Adipocyte (in vitro differentiated cells): ENCODE measurements around the gene DCLRE1C.
"Not testable (repeated sequence)": the region's sequence is repeated elsewhere in the genome, so short reads cannot be mapped to it uniquely, and the experiment has no call there.

Source experiments
- DNase-seq: peaks from one replicate; pipeline ENCODE4 v3.0.0-alpha.2; 2015; ENCODE audit warnings: low read depth
- H3K27me3 ChIP-seq: replicated peaks from 2 replicates; pipeline ENCODE4 v1.7.0; 2013; ENCODE audit warnings: mild to moderate bottlenecking, low read length, moderate library complexity; ENCODE audit not compliant: control insufficient read depth, insufficient read depth
- H3K36me3 ChIP-seq: 2 replicates; pipeline ENCODE4 v1.7.0; 2013; ENCODE audit warnings: low read length, mild to moderate bottlenecking, moderate library complexity; ENCODE audit not compliant: control insufficient read depth, insufficient read depth, severe bottlenecking
- H3K4me1 ChIP-seq: 2 replicates; pipeline ENCODE4 v1.7.0; 2013; ENCODE audit warnings: mild to moderate bottlenecking, low read length, moderate library complexity; ENCODE audit not compliant: control insufficient read depth, insufficient read depth
- H3K4me3 ChIP-seq: 2 replicates; pipeline ENCODE4 v1.7.0; 2013; ENCODE audit warnings: mild to moderate bottlenecking, low read length, moderate library complexity
- H3K9ac ChIP-seq: 2 replicates; pipeline ENCODE4 v1.7.0; 2013; ENCODE audit warnings: mild to moderate bottlenecking, low read length, moderate library complexity
- H3K9me3 ChIP-seq: 2 replicates; pipeline ENCODE4 v1.7.0; 2013; ENCODE audit warnings: mild to moderate bottlenecking, low read length, moderate library complexity; ENCODE audit not compliant: control insufficient read depth

The DCLRE1C gene

GRCh38 chr10:14938971-14939370 lies 14.9 kb downstream of the DCLRE1C start:
- H3K4me1 ChIP-seq, DNase-seq, H3K9ac ChIP-seq, H3K4me3 ChIP-seq, H3K27me3 ChIP-seq, H3K9me3 ChIP-seq: not testable (repeated sequence)
- H3K36me3 ChIP-seq: peaks cover 37% of the 10 kb centered on the region

DNA sequence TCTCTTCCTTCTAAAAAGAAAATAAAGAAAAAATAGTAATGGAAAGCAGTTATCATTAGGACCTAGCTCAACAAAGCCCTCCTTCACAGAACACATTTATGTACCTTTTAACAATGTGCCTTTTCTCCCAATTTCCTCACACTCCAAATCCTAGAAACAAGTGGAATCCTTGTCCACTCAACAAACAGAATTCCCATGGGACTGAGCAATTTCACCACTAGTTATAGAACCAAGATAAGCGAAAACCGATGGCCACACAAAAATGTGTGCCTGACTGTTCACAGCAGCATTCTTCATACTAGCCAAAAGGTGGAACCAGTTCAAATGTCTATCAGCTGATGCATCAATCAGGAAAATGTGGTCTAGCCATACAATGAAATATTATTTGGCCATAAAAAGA lies 17.3 kb downstream of the DCLRE1C start:
- H3K4me1 ChIP-seq: no peaks in the 10 kb centered on the region
- H3K9me3 ChIP-seq: no peaks in the 10 kb centered on the region
- no peaks in the 10 kb centered on the region for H3K27me3 ChIP-seq
- no peak overlapping the region for H3K9ac ChIP-seq
- no peak overlapping the region for H3K4me3 ChIP-seq
- H3K36me3 ChIP-seq: peaks cover 47% of the 10 kb centered on the region
- DNase-seq: no peak

GRCh38 chr10:14930610-14931009 lies 23.3 kb downstream of the DCLRE1C start:
- H3K9ac ChIP-seq: no peak overlapping the region
- peaks cover 78% of the 10 kb centered on the region for H3K36me3 ChIP-seq
- H3K9me3 ChIP-seq: no peaks in the 10 kb centered on the region
- no peaks in the 10 kb centered on the region for H3K27me3 ChIP-seq
- H3K4me1 ChIP-seq: peaks cover 7% of the 10 kb centered on the region
- no peak overlapping the region for H3K4me3 ChIP-seq
- no peak for DNase-seq

DNA sequence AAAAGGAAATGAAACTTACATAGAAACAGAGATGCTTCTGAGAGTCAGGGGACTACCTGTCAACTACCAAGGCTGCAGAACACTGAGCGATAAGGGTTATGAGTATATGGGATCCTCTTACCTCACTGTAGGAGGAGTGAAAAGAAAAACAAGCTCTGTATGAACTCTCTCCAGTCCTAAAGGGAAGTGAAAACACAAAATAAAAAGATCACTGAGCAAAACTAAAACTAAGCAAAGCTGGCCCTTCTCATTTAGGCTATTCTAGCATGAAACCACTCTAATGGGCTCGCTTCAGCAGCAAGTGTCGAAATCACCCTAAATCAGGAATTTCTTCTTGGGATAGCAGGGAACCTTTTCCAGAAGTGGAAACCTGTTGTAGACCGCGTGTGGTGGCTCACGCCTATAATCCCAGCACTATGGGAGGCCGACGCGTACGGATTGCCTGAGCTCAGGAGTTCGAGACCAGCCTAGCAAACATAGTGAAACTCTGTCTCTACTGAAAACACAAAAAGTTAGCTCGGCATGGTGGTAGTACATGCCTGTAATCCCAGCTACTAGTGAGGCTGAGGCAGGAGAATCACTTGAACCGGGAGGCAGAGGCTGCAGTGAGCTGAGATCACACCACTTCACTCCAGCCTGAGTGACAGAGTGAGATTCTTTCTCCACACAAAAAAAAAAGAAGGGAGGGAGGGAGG lies 27.0 kb downstream of the DCLRE1C start:
- Histone ChIP-seq H3K27me3 (no peaks in the 10 kb centered on the region), H3K4me3 (no peak overlapping the region), H3K9me3 (no peaks in the 10 kb centered on the region), H3K9ac (no peak overlapping the region), H3K4me1 (peaks cover 7% of the 10 kb centered on the region), H3K36me3 (peaks cover 71% of the 10 kb centered on the region)
- DNase-seq: no peak

DNA sequence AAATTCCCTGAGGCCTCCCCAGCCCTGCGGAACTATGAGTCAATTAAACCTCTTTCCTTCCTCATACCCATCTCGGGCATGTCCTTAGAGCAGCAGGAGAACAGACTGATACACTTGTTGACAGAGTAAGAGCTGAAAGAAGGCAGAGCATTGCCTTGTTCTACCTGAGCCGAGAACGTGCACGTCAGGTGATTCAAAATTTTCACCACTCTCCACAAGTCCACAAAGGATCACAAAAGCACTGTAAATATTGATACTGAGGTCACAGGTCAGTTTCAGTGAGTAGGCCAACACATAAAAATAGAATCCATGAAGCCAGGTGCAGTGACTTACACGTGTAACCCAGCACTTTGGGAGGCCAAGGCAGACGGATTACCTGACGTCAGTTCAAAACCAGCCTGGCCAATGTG lies 27.8 kb downstream of the DCLRE1C start:
- H3K4me1 ChIP-seq: peaks cover 7% of the 10 kb centered on the region
- no peak overlapping the region for H3K9ac ChIP-seq
- no peak for DNase-seq
- no peak overlapping the region for H3K4me3 ChIP-seq
- H3K36me3 ChIP-seq: peaks cover 71% of the 10 kb centered on the region
- no peaks in the 10 kb centered on the region for H3K27me3 ChIP-seq
- no peaks in the 10 kb centered on the region for H3K9me3 ChIP-seq

- Histone ChIP-seq H3K27me3 (no peaks in the 10 kb centered on the region), H3K4me3 (no peak overlapping the region), H3K36me3 (peaks cover 69% of the 10 kb centered on the region), H3K9me3 (no peaks in the 10 kb centered on the region), H3K9ac (no peak overlapping the region), H3K4me1 (peaks cover 7% of the 10 kb centered on the region)
- DNase-seq: no peak
These were observed 28.6 kb downstream of the DCLRE1C start for GRCh38 chr10:14925268-14925667.

GRCh38 chr10:14924013-14924412 lies 29.9 kb downstream of the DCLRE1C start:
- Histone ChIP-seq H3K27me3 (no peaks in the 10 kb centered on the region), H3K36me3 (peaks cover 76% of the 10 kb centered on the region), H3K9ac (no peak overlapping the region), H3K4me1 (peaks cover 7% of the 10 kb centered on the region), H3K9me3 (no peaks in the 10 kb centered on the region), H3K4me3 (no peak overlapping the region)
- no peak for DNase-seq

DNA sequence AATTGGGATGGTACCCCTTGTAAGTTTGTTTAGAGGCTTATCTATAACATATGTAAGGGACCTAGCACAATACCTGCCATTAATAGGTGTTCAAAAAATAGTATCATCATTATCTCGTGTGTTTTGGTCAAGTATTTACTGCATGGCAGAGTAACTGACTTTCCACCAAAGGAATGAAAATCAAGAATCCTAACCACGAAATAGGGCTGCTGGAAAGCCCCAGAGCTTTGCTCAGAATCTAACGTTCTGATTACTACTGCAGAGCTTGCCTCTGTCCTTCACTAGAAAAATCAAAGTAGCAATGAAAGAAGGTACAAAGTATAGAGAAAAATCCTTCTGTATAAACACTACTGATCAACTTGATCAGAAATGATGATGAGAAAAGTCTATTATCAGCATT lies 34.9 kb downstream of the DCLRE1C start:
- DNase-seq: no peak
- Histone ChIP-seq H3K9me3 (peaks cover 18% of the 10 kb centered on the region), H3K9ac (no peak overlapping the region), H3K36me3 (peaks cover 79% of the 10 kb centered on the region), H3K4me3 (no peak overlapping the region), H3K27me3 (no peaks in the 10 kb centered on the region), H3K4me1 (peaks cover 4% of the 10 kb centered on the region)

DNA sequence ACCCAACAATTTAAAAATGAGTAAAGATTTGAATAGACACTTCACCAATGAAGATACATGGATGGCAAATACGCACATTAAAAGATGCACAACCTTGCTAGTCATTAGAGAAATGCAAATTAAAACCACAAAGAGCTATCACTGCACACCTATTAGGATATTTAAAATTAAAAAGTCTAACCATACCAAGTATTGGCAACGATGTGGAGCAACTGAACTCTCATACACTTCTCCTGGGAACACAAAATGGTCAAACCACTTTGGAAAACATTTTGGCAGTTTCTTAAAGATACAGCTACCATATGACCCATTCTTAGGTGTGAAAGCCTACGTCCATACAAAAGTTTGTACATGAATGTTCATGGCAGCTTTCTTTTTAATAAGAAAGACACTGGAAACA lies 36.1 kb downstream of the DCLRE1C start:
- no peaks in the 10 kb centered on the region for H3K27me3 ChIP-seq
- no peak overlapping the region for H3K9ac ChIP-seq
- H3K36me3 ChIP-seq: peaks cover 80% of the 10 kb centered on the region
- H3K9me3 ChIP-seq: peaks cover 18% of the 10 kb centered on the region
- no peak for DNase-seq
- H3K4me3 ChIP-seq: no peak overlapping the region
- peaks cover 4% of the 10 kb centered on the region for H3K4me1 ChIP-seq

DNA sequence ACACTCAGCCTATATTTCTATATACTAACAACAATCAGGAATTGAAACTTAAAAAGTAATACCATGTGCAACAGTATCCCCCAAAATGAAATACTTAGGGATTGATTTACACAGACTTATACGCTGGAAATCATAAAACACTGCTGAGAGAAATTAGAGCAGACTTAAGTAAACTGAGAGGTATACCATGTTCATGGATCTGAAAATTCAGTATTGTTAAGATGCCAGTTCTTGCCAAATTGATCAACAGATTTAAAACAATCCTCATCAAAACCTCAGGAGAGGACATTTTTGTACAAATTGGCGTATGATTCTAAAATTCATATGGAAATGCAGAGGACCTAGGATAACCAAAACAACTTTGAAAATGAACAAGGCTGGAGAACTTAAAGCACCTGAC lies 37.3 kb downstream of the DCLRE1C start:
- H3K27me3 ChIP-seq: no peaks in the 10 kb centered on the region
- no peak overlapping the region for H3K9ac ChIP-seq
- peaks cover 76% of the 10 kb centered on the region for H3K36me3 ChIP-seq
- no peak overlapping the region for H3K4me3 ChIP-seq
- H3K9me3 ChIP-seq: peaks cover 18% of the 10 kb centered on the region
- DNase-seq: no peak
- H3K4me1 ChIP-seq: peaks cover 4% of the 10 kb centered on the region

- no peak for DNase-seq
- H3K9me3 ChIP-seq: peaks cover 12% of the 10 kb centered on the region
- no peaks in the 10 kb centered on the region for H3K27me3 ChIP-seq
- peaks cover 74% of the 10 kb centered on the region for H3K36me3 ChIP-seq
- no peak overlapping the region for H3K4me3 ChIP-seq
- H3K4me1 ChIP-seq: peaks cover 4% of the 10 kb centered on the region
- no peak overlapping the region for H3K9ac ChIP-seq
These were observed 42.1 kb downstream of the DCLRE1C start for GRCh38 chr10:14911801-14912200.

GRCh38 chr10:14910953-14911352 lies 42.9 kb downstream of the DCLRE1C start:
- H3K36me3 ChIP-seq: peaks cover 77% of the 10 kb centered on the region
- no peak overlapping the region for H3K4me3 ChIP-seq
- peaks cover 8% of the 10 kb centered on the region for H3K9me3 ChIP-seq
- no peaks in the 10 kb centered on the region for H3K27me3 ChIP-seq
- no peak for DNase-seq
- H3K9ac ChIP-seq: no peak overlapping the region
- H3K4me1 ChIP-seq: peaks cover 4% of the 10 kb centered on the region
